ENCODE measurements around the gene UBE2B. TPM values are rescaled to one million over a fixed set of nuclear protein-coding genes. Genes with fewer than 3 reads are reported as not detected.
A peak's percentile ranks its signal among the peaks of the same experiment; 100 is the strongest.
"Not testable (repeated sequence)": the region's sequence is repeated elsewhere in the genome, so short reads cannot be mapped to it uniquely, and the experiment has no call there.

The UBE2B gene
- total RNA-seq, 1 donor from 2014 or later, result 67.8 TPM

DNA sequence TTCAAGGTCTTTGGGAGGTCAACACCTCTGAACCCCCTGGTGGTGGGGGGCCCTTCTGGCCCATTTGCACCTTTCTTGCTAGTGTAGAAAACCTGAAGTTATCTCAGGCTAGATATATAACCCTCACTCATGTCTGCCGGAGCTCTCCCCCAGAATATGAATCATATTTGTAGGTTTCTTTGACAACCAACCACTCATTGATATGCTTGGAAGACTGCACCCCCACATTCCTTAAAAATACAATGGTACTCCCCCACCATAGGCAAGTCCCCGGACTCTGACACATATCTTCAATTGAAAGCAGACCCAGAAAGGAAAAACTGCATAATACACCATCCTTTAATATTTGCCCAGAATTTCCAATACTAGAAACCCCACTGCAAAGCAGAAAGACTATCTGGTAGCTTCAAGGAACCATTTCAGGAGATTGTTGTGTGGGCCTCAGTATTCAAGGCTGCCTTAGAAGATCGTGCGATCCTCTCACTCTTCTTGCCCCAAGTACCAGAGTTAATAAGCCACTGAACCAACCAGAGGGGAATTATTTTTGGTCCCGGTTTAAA is 978 bp upstream of the UBE2B start:
- Histone ChIP-seq H3K9me3 (ENCODE audit: control insufficient read depth in 3 of 3, low read length in 3 of 3) (no peaks in the 10 kb centered on the region), H3K27ac (ENCODE audit: low read depth, low read length) (peak overlapping the region; percentile 100), H3K4me1 (ENCODE audit: control insufficient read depth in 3 of 3, insufficient read depth in 3 of 3, low read length in 3 of 3) (peaks cover 22 to 31% (median 31%) of the 10 kb centered on the region in 3 donors), H3K9ac (ENCODE audit: low read depth in 1 of 3, low read length in 3 of 3) (peak overlapping the region; percentile 93 to 100 (median 99)), H3K4me3 (ENCODE audit: low read length in 3 of 3) (peak overlapping the region; percentile 70 to 96 (median 92)), H3K27me3 (ENCODE audit: control insufficient read depth in 3 of 3, insufficient read depth in 3 of 3, low read length in 3 of 3) (no peaks in the 10 kb centered on the region), H3K36me3 (ENCODE audit: control insufficient read depth in 3 of 3, insufficient read depth in 3 of 3, low read length in 3 of 3) (peaks cover 3 to 7% (median 7%) of the 10 kb centered on the region in 3 donors)

DNA sequence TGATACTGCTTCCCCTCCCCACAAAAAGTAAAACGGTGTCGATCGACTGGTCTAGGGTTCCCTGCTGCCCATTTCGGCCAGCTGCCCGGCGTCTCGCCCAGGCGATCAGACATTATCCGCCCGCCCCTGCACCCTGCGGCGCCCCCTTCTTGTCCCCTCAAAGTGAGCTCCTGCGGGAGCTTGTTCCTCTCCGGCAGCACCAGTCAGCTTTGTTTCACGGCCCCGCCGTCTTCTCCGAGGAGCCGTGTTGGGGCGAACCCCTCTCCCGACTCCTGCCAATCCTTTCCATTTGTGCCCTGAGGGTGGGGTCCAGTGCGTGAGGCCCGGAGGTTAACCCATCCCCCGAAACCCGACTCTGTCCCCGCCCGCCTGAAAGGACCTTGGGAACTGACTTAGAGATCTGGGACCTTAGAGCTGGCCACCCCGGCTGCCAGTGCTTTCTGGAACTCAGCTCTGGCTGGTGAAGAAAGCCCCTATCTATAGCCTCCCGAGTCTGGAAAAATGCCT is 518 bp downstream of the UBE2B start:
- Histone ChIP-seq H3K9ac (ENCODE audit: low read depth in 1 of 3, low read length in 3 of 3) (peak overlapping the region; percentile 99 to 100 (median 100)), H3K36me3 (ENCODE audit: control insufficient read depth in 3 of 3, insufficient read depth in 3 of 3, low read length in 3 of 3) (peaks cover 7 to 10% (median 9%) of the 10 kb centered on the region in 3 donors), H3K4me3 (ENCODE audit: low read length in 3 of 3) (peak overlapping the region; percentile 85 to 96 (median 92)), H3K4me1 (ENCODE audit: control insufficient read depth in 3 of 3, insufficient read depth in 3 of 3, low read length in 3 of 3) (peaks cover 21 to 28% (median 27%) of the 10 kb centered on the region in 3 donors), H3K27me3 (ENCODE audit: control insufficient read depth in 3 of 3, insufficient read depth in 3 of 3, low read length in 3 of 3) (no peaks in the 10 kb centered on the region), H3K9me3 (ENCODE audit: control insufficient read depth in 3 of 3, low read length in 3 of 3) (no peaks in the 10 kb centered on the region), H3K27ac (ENCODE audit: low read depth, low read length) (peak overlapping the region; percentile 100)

- H3K27ac ChIP-seq (ENCODE audit: low read depth, low read length); H3K27me3 ChIP-seq (ENCODE audit: control insufficient read depth in 3 of 3, insufficient read depth in 3 of 3, low read length in 3 of 3); H3K9me3 ChIP-seq (ENCODE audit: control insufficient read depth in 3 of 3, low read length in 3 of 3); H3K9ac ChIP-seq (ENCODE audit: low read depth in 1 of 3, low read length in 3 of 3): not testable (repeated sequence)
- Histone ChIP-seq H3K4me3 (ENCODE audit: low read length in 3 of 3) (peak overlapping the region in 2 of 3 donors; percentile 85 to 92), H3K4me1 (ENCODE audit: control insufficient read depth in 3 of 3, insufficient read depth in 3 of 3, low read length in 3 of 3) (peaks cover 23 to 34% (median 31%) of the 10 kb centered on the region in 3 donors), H3K36me3 (ENCODE audit: control insufficient read depth in 3 of 3, insufficient read depth in 3 of 3, low read length in 3 of 3) (peaks cover 13 to 22% (median 20%) of the 10 kb centered on the region in 3 donors)
Measured at GRCh38 chr5:134373633-134374032, 2.3 kb downstream of the UBE2B start.

- peaks cover 22 to 34% (median 29%) of the 10 kb centered on the region in 3 donors for H3K4me1 ChIP-seq (ENCODE audit: control insufficient read depth in 3 of 3, insufficient read depth in 3 of 3, low read length in 3 of 3)
- H3K9me3 ChIP-seq (ENCODE audit: control insufficient read depth in 3 of 3, low read length in 3 of 3), result no peaks in the 10 kb centered on the region
- no peak overlapping the region for H3K27ac ChIP-seq (ENCODE audit: low read depth, low read length)
- H3K4me3 ChIP-seq (ENCODE audit: low read length in 3 of 3), result no peak overlapping the region
- peaks cover 13 to 24% (median 21%) of the 10 kb centered on the region in 3 donors for H3K36me3 ChIP-seq (ENCODE audit: control insufficient read depth in 3 of 3, insufficient read depth in 3 of 3, low read length in 3 of 3)
- H3K9ac ChIP-seq (ENCODE audit: low read depth in 1 of 3, low read length in 3 of 3), result peak overlapping the region; percentile 21 to 55 (median 26)
- no peaks in the 10 kb centered on the region for H3K27me3 ChIP-seq (ENCODE audit: control insufficient read depth in 3 of 3, insufficient read depth in 3 of 3, low read length in 3 of 3)
Measured at GRCh38 chr5:134374232-134374631, 2.9 kb downstream of the UBE2B start.

- Histone ChIP-seq H3K9ac (ENCODE audit: low read depth in 1 of 3, low read length in 3 of 3) (no peak overlapping the region), H3K9me3 (ENCODE audit: control insufficient read depth in 3 of 3, low read length in 3 of 3) (no peaks in the 10 kb centered on the region), H3K4me3 (ENCODE audit: low read length in 3 of 3) (no peak overlapping the region), H3K4me1 (ENCODE audit: control insufficient read depth in 3 of 3, insufficient read depth in 3 of 3, low read length in 3 of 3) (peaks cover 10 to 14% (median 13%) of the 10 kb centered on the region in 3 donors), H3K27me3 (ENCODE audit: control insufficient read depth in 3 of 3, insufficient read depth in 3 of 3, low read length in 3 of 3) (no peaks in the 10 kb centered on the region), H3K27ac (ENCODE audit: low read depth, low read length) (no peak overlapping the region), H3K36me3 (ENCODE audit: control insufficient read depth in 3 of 3, insufficient read depth in 3 of 3, low read length in 3 of 3) (peaks cover 40 to 65% (median 64%) of the 10 kb centered on the region in 3 donors)
Measured at GRCh38 chr5:134380346-134380745, 9.0 kb downstream of the UBE2B start.

- H3K36me3 ChIP-seq (ENCODE audit: control insufficient read depth in 3 of 3, insufficient read depth in 3 of 3, low read length in 3 of 3), result peaks cover 41 to 67% (median 62%) of the 10 kb centered on the region in 3 donors
- H3K9me3 ChIP-seq (ENCODE audit: control insufficient read depth in 3 of 3, low read length in 3 of 3); H3K27me3 ChIP-seq (ENCODE audit: control insufficient read depth in 3 of 3, insufficient read depth in 3 of 3, low read length in 3 of 3); H3K27ac ChIP-seq (ENCODE audit: low read depth, low read length); H3K4me3 ChIP-seq (ENCODE audit: low read length in 3 of 3); H3K9ac ChIP-seq (ENCODE audit: low read depth in 1 of 3, low read length in 3 of 3): not testable (repeated sequence)
- H3K4me1 ChIP-seq (ENCODE audit: control insufficient read depth in 3 of 3, insufficient read depth in 3 of 3, low read length in 3 of 3), result peaks cover 7 to 14% (median 8%) of the 10 kb centered on the region in 3 donors
Measured at GRCh38 chr5:134382204-134382603, 10.8 kb downstream of the UBE2B start.

DNA sequence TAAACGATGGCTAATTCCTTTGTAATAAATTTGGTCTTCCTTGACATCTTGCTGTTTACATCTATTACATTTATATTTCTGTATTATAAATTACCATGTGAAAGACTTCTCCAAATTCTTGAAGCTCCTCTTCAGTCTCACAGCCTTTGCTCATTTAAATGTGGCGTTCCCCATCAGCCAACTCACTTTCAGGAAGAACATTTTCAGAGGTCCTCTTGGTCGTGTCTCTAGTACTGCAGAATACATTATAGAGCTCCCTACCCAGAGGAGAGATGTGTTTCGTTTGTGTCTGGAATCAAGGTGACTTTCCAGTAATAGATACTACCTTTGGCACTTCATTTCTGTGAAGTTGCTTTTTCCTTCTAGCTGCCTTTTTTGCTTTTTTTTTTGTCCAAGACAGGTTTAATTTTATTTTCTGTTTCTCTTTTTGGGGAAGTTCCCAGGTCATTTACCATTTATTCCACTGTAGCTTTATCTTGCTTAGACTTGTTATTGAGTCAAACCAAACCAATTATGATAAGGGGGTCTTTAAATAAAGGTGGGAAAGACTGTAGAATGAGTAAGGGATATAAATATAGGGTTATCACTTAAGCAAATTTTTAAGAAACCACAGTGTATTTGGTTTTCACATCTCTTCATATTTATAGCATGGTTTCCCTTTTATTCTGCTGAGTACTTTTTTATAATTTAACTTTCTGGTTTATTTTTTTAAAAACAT is 12.8 kb downstream of the UBE2B start:
- Histone ChIP-seq H3K9me3 (ENCODE audit: control insufficient read depth in 3 of 3, low read length in 3 of 3) (no peaks in the 10 kb centered on the region), H3K9ac (ENCODE audit: low read depth in 1 of 3, low read length in 3 of 3) (no peak overlapping the region), H3K27me3 (ENCODE audit: control insufficient read depth in 3 of 3, insufficient read depth in 3 of 3, low read length in 3 of 3) (no peaks in the 10 kb centered on the region), H3K4me1 (ENCODE audit: control insufficient read depth in 3 of 3, insufficient read depth in 3 of 3, low read length in 3 of 3) (peaks cover 0 to 7% (median 0%) of the 10 kb centered on the region in 3 donors), H3K36me3 (ENCODE audit: control insufficient read depth in 3 of 3, insufficient read depth in 3 of 3, low read length in 3 of 3) (peaks cover 53 to 71% (median 61%) of the 10 kb centered on the region in 3 donors), H3K4me3 (ENCODE audit: low read length in 3 of 3) (no peak overlapping the region), H3K27ac (ENCODE audit: low read depth, low read length) (no peak overlapping the region)

DNA sequence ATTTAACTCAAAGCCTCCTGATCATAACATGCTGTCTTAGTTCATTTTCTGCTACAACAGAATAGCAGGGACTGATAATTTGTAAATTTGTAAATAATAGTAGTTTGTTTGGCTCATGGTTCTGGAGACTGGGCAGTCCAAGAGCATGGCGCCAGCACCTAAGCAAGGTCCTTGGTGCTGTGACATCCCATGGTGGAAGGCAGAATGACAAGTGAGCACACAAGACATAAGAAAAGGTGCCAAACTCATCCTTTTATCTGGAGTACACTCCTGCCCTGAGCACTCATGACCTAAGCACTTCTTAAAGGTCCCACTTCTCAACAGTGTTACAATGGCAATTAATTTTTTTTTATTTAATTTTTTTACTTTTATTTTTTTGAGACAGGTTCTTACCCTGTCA is 16.1 kb downstream of the UBE2B start:
- Histone ChIP-seq H3K9ac (ENCODE audit: low read depth in 1 of 3, low read length in 3 of 3) (no peak overlapping the region), H3K4me1 (ENCODE audit: control insufficient read depth in 3 of 3, insufficient read depth in 3 of 3, low read length in 3 of 3) (no peaks in the 10 kb centered on the region), H3K27me3 (ENCODE audit: control insufficient read depth in 3 of 3, insufficient read depth in 3 of 3, low read length in 3 of 3) (no peaks in the 10 kb centered on the region), H3K4me3 (ENCODE audit: low read length in 3 of 3) (no peak overlapping the region), H3K9me3 (ENCODE audit: control insufficient read depth in 3 of 3, low read length in 3 of 3) (no peaks in the 10 kb centered on the region), H3K27ac (ENCODE audit: low read depth, low read length) (no peak overlapping the region), H3K36me3 (ENCODE audit: control insufficient read depth in 3 of 3, insufficient read depth in 3 of 3, low read length in 3 of 3) (peaks cover 49 to 67% (median 61%) of the 10 kb centered on the region in 3 donors)

GRCh38 chr5:134392301-134392700 is 20.9 kb downstream of the UBE2B start:
- Histone ChIP-seq H3K27me3 (ENCODE audit: control insufficient read depth in 3 of 3, insufficient read depth in 3 of 3, low read length in 3 of 3) (no peaks in the 10 kb centered on the region), H3K36me3 (ENCODE audit: control insufficient read depth in 3 of 3, insufficient read depth in 3 of 3, low read length in 3 of 3) (peaks cover 51 to 74% (median 73%) of the 10 kb centered on the region in 3 donors), H3K4me3 (ENCODE audit: low read length in 3 of 3) (no peak overlapping the region), H3K9me3 (ENCODE audit: control insufficient read depth in 3 of 3, low read length in 3 of 3) (no peaks in the 10 kb centered on the region), H3K4me1 (ENCODE audit: control insufficient read depth in 3 of 3, insufficient read depth in 3 of 3, low read length in 3 of 3) (no peaks in the 10 kb centered on the region), H3K9ac (ENCODE audit: low read depth in 1 of 3, low read length in 3 of 3) (no peak overlapping the region), H3K27ac (ENCODE audit: low read depth, low read length) (no peak overlapping the region)

DNA sequence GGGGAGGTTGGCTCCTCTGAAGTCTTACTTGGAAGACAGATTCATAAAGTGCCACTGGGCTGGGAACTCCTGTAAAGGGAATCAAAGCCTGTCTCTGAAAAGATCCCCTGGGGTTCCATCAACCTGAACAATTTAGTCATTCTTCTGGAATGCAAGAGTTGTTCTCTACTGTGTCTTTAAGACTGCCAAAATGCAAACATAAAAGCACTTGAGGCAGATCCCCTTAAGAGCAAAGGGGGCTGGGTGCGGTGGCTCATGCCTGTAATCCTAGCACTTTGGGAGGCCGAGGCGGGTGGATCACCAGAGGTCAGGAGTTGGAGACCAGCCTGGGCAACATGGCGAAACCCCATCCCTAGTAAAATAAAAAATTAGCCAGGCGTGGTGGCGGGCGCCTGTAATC is 23.6 kb downstream of the UBE2B start:
- Histone ChIP-seq H3K9me3 (ENCODE audit: control insufficient read depth in 3 of 3, low read length in 3 of 3) (no peaks in the 10 kb centered on the region), H3K4me1 (ENCODE audit: control insufficient read depth in 3 of 3, insufficient read depth in 3 of 3, low read length in 3 of 3) (no peaks in the 10 kb centered on the region), H3K27ac (ENCODE audit: low read depth, low read length) (no peak overlapping the region), H3K9ac (ENCODE audit: low read depth in 1 of 3, low read length in 3 of 3) (no peak overlapping the region), H3K4me3 (ENCODE audit: low read length in 3 of 3) (no peak overlapping the region), H3K36me3 (ENCODE audit: control insufficient read depth in 3 of 3, insufficient read depth in 3 of 3, low read length in 3 of 3) (peaks cover 37 to 75% (median 74%) of the 10 kb centered on the region in 3 donors), H3K27me3 (ENCODE audit: control insufficient read depth in 3 of 3, insufficient read depth in 3 of 3, low read length in 3 of 3) (no peaks in the 10 kb centered on the region)
